ENCODE data around the gene NUP98.
"Not testable (repeated sequence)": the region's sequence is repeated elsewhere in the genome, so short reads cannot be mapped to it uniquely, and the experiment has no call there.

Gene NUP98

DNA sequence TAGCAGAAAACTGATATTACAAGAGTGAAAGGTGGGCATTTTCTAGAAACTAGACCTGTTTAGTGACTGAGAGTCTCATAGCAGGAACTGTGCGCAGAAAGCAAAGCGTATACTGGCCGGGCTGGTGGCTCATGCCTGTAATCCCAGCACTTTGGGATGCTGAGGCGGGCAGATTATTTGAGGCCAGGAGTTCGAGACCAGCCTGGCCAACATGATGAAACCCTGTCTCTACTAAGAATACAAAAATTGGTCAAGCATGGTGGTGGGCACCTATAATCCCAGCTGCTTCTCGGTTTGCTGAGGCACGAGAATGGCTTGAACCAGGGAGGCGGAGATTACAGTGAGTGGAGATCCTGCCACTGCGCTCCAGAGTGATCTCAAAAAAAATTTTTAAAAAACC, 1.8 kb upstream of the NUP98 start:
- no peak for DNase-seq (ENCODE audit: low read depth in 2 of 2)

DNA sequence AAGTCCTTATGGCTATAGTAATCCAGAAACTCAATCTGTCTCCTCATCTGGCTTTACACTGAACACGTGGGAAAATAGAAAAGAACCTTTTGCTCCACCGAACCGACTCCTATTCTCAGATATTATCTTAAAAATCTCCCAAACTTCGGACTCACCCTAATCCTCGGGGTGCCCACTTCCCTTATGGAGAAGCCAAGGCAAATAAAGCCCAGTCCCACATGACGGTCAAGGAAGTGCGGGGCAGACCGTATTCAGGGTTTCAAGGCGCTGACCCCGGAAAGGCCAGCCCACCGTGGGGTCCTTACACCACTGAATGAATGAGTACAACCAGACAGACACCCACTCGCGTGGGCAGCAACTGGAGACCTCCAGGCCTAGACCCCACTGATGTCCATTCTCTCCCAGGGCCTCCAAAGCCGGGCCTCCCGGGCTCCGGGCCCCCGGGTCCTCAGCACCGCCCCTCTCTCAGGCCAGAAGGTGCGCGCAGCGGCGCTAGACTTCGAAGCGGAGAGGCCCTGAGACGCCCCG, 489 bp downstream of the NUP98 start:
- DNase-seq (ENCODE audit: low read depth in 2 of 2) = no peak

DNA sequence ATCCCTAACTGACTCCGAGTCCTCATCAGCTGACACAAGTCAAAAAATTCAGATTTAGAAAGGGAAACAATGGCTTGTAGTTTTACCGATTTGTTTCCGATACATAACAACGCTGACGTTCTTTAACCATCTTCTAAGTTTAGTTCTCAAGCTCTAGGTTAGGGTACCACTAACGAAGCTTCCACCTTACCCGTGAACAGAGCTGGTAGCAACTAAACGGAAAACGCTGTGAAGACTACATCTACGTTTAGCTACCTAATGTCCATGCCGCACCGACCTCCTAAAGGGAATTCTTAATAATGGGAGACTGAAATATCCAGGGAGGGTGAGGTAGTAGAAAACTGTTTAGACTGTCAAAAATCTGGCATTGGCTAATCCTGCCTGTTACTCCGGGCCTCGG, 1.0 kb downstream of the NUP98 start:
- DNase-seq (ENCODE audit: low read depth in 2 of 2) = no peak

DNA sequence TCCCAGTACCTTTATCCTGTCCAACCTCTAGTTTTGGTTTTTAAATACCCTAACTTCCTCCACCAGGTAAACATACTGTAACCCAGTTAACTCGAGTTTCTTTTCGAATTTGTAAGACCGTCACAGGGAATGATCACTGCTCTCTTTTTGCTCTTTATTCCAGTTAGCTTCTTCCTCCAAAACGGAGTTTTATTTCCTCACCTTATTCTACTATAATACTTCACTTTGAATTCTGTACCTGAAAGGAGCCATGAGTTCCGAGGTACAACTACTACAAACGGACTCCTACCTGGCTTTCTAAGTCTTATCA, 1.4 kb downstream of the NUP98 start:
- DNase-seq (ENCODE audit: low read depth in 2 of 2) = no peak

DNA sequence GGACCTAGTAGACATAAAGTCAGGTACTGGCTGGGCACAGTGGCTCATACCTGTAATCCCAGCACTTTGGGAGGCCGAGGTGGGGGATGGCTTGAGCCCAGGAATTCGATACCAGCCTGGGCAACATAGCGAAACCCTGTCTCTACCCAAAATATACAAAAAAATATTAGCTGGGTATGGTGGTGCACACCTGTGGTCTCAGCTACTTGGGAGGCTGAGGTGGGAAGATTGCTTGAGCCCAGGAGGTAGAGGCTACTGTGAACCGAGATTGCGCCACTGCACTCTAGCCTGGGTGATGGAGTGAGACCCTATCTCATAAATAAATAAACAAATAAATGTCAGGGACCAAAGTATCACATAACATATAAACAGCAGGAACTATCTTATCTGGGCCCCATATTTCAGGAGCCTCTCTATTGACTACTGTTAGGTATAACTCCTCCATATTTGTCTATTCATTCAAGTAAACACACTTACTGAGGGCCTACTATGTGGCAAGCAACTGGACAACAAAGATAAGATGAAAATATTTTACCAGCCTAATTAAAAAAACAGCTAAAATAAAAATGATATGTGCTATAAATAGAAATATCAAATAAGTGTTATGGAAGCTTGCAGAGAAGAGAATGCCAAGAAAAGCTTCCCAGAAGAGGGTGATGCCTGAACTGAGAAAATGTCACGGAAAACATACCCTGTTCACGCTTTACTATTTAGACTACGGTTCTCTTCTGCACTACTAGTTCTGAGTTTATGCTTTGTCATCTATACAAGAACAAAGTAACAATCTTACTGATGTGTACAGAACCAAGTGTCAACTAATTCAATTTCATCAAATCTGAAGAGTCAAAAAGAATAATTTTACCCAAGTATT, 2.0 kb downstream of the NUP98 start:
- DNase-seq (ENCODE audit: low read depth in 2 of 2) = no peak

DNA sequence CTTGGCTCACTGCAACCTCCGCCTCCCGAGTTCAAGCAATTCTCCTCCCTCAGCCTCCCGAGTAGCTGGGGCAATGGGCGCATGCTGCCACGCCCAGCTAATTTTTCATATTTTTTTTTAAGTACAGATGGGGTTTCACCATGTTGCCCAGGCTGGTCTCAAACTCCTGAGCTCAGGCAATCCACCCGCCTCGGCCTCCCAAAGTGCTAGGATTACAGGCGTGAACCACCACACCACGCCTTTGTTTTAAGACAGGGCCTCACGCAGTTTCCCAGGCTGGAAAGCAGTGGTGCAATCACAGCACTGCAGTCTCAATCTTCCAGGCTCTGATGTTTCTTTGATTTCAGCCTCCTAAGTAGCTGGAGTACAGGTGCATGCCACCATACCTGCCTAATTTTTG, 3.0 kb downstream of the NUP98 start:
- DNase-seq (ENCODE audit: low read depth in 2 of 2) = not testable (repeated sequence)

DNA sequence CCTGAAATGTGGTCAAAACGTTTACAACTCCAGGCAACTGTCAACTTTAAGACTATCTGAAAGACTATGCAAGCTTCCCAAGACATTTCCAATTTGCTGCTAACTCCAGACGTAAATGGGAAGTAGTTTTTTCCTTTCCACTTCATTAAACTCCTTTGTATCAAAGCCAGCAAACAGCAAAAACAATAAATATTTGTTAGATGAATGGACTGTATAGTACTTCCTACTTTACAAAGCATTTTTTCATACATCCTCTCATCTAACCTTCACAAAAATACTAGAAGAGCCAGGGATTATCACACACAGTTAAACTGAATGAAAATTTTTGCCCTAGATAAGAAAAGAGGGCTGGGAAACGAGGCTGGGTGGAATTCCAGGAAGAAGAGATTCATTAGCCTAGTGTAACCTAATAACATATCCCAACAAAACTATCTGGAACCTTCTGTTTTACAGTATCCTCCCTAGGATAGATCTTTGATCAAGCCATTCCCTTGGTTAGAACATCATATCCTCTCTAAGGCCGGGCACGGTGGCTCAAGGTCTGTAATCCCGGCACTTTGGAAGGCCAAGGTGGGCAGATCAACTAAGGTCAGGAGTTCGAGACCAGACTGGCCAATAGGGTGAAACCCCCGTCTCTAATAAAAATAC, 10.4 kb downstream of the NUP98 start:
- DNase-seq (ENCODE audit: low read depth in 2 of 2) = no peak

DNA sequence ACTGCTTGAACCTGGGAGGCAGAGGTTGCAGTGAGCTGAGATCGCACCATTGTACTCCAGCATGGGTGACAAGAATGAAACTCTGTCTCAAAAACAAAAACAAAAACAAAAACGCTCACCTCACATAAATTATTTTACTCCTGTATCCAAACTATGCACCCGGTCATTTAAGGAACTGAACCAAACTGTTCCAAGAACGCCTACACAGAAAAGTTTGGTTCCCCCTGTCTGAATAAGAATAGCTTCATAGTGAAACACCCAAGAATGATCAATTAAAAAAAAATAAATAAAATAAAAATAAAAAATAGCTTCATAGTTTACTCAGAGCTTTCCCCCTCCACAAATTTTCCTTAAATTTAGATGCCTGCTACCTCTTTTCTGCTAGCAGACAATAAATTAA, 13.7 kb downstream of the NUP98 start:
- no peak for DNase-seq (ENCODE audit: low read depth in 2 of 2)

DNA sequence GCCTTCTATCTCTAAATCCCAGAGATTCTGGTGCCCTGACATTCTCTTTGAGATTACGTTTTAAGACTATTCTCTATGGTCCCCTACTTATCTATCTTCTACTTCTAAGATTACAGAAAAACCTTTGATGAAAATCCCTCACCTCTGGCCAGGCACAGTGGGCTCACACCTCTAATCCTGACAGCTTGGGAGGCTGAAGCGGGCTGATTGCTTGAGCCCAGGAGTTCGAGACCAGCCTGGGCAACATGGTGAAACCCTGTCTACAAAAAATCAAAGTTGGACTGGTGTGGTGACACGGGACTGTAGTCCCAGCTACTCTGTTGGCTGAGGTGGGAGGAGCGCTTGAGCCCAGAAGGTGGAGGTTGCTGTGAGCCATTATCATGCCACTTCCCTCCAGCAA, 14.4 kb downstream of the NUP98 start:
- no peak for DNase-seq (ENCODE audit: low read depth in 2 of 2)

DNA sequence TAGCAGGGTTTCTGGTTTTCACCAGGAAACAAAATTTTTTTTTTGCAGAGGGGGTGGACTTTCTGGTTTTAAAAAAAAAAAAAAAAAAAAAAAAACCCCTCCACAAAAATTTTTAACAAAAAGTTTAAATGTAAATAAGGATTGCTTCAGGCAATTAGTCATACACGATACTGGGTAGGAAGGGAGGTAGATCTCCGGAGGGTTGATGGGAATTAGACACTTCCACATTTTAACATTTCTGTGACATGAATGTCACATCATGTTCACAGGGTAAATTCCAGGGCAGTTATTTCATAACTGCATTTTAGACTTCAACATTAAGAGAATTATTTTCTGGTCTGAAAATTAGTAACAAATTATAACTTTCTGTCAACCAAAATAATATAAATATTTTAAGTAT, 15.9 kb downstream of the NUP98 start:
- no peak for DNase-seq (ENCODE audit: low read depth in 2 of 2)

DNA sequence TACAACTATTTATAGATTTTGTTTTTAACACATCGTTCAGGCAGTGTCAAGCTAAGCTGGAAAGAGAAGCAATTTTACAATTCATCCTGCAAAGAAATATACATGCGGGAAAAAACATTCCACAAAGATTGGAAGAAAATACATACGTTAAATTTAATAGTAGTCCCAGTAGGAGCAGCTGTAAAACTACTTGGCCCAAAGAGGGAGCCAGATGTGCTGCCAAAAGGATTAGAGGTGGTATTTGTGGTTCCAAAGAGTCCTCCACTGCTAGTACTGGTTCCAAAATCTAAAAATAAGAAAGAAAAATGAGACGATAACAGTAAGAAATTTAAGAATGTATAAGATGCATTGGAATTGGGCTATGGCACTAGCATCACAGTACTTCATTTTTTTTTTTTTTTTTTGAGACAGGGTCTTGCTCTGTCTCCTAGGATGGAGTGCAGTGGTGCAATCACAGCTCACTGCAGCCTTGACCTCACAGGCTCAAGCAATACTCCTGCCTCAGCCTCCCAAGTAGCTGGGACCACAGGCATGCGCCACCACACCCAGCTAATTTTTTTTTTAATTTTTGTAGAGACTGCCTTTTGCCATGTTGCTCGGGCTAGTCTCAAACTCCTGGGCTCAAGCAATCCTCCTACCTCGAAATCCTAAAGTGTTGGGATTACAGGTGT, 21.5 kb downstream of the NUP98 start:
- no peak for DNase-seq (ENCODE audit: low read depth in 2 of 2)

DNA sequence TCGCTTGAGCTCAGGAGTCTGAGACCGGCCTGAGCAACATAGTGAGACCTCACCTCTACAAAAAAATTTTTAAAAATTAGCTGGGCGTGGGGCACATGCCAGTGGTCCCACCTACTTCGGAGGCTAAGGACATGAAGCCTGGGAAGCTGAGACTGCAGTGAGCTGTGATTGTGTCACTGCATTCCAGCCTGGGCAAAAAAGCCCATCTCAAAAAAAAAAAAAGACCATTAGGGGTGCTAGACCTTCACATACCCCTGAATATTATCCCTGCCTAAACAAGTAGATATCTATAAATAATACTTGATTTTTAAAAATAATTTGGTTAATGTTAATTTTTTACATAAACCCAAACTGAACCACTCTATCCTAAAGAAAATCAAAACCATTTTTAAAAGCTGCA, 24.2 kb downstream of the NUP98 start:
- no peak for DNase-seq (ENCODE audit: low read depth in 2 of 2)

DNA sequence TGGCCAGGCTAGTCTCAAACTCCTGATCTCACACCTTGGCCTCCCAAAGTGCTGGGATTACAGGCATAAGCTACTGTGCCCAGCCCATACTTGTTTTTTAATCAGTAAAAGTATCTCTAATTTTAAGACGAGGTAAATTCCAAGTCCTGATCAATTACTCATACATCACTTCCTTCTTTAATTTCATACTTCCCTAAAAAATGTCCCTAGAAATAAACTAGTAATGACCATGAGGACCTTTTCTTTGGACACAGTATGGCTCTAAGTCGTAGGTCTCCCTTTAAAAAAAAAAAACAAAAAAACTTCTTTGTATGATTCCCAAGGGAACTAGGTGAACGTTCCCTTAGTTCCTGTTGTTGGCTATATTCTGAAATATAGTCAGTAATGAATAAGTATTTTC, 29.8 kb downstream of the NUP98 start:
- no peak for DNase-seq (ENCODE audit: low read depth in 2 of 2)

DNA sequence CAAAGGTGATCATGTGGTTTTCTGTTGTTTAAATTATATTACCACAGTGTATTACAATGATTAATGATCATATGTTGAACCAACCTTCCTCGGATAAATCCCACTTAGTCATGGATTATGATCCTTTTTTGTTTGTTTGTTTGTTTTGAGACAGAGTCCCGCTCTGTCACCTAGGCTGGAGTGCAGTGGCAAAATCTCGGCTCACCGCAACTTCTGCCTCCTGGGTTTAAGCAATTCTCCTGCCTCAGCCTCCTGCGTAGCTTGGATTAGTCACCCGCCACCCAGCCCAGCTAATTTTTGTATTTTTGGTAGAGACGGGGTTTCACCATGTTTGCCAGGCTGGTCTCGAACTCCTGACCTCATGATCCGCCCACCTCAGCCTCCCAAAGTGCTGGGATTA, 30.5 kb downstream of the NUP98 start:
- not testable (repeated sequence) for DNase-seq (ENCODE audit: low read depth in 2 of 2)

DNA sequence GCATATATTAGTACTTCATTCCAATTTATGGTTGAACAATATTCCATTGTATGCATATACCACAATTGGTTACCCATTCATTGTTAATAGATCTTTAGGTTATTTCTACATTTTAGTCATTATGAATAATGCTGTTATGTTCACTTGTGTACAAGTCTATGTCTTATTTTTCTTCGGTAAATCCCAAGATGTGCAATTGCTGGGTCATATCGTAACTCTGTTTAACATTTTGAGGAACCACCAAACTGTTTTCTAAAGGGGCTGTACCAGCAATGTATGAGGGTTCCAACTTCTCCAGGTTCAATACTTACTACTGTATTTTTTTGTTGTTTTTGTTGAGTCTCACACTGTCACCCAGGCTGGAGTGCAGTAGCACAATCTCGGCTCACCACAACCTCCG, 33.1 kb downstream of the NUP98 start:
- DNase-seq (ENCODE audit: low read depth in 2 of 2) = no peak

DNA sequence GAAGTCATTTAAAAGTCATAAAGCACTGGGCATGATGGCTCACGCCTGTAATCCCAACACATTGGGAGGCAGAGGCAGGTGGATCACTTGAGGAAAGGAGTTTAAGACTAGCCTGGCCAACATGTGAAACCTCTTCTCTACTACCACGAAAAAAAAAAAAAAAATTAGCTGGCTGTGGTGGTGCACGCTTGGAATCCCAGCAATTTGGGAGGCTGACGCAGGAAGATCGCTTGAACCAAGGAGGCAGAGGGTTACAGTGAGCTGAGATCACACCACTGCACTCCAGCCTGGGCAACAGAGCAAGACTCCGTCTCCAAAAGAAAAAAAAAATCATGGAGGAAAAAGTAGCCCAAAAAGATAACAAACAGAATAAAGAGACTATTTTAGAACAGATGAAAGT, 42.2 kb downstream of the NUP98 start:
- no peak for DNase-seq (ENCODE audit: low read depth in 2 of 2)

DNA sequence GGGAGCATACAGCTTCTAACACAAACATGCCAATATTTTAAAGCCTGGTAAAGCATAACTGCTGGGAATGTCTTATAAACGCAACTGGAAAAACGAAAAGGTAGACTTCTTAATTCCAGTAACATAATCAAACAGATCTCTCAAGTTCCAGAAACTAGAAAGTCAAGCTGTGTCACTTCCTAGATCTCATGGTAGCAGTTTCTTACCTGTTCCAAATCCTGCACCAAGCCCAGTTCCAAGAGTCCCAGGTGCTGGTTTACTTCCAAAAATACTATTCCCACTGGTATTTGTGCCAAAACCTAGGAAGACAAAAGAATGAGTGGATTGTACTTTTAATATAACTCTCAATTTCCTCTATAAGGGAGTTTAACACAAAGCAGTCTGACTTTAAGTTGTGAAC, 44.2 kb downstream of the NUP98 start:
- DNase-seq (ENCODE audit: low read depth in 2 of 2) = no peak

DNA sequence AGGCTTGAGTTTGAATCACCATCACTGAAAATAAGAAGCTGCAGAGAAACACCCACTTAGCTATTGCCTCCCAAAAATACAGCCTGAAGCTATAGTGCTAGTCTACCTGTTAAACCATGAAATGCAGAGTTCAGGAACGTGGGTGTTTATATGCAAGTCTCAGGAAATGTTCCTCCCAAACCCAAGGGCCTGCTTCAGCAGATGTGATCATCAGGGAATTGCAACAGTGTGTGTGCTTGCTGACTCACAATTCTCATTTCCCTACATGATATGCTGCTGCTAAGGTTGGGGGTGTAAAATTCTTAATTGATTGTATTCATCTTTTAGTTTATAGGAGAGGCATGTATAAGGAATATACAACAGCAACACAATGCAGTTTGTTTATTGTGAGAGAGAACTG, 49.6 kb downstream of the NUP98 start:
- no peak for DNase-seq (ENCODE audit: low read depth in 2 of 2)

DNA sequence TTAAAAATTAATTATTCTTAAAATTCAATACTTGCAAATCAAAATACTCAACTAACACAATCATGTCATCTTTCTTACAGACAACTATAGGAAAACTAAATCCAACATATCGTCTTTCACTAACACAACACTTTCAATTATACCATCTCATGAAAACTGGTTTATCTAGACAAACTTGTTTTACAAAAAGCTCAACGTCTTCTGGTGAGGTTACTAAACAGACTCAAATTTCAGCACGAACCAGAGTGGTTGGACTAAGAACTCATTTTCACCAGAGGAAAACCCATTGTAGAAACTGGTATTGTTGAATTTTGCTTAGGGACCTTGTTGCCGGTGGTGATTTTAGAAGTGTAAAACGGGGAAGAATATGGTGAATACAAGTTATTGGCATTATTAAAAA, 52.2 kb downstream of the NUP98 start:
- no peak for DNase-seq (ENCODE audit: low read depth in 2 of 2)

DNA sequence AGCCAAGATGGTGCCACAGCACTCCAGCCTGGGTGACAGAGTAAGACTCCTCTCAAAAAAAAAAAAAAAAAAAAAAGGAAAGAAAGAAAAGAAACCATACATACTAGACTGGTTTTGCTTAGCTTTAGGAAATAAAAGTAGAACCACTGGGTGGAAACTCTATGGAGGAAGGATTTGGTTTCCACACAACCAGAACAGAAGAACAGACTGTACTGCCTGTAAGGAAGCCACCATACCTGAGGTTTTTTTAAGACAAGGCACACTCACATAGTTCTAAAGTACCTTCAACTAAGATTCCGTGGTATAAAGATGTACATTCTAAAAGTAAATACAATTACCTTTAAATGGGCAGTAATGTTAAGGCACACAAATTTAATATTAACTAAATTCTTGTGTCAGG, 58.6 kb downstream of the NUP98 start:
- DNase-seq (ENCODE audit: low read depth in 2 of 2) = no peak

DNA sequence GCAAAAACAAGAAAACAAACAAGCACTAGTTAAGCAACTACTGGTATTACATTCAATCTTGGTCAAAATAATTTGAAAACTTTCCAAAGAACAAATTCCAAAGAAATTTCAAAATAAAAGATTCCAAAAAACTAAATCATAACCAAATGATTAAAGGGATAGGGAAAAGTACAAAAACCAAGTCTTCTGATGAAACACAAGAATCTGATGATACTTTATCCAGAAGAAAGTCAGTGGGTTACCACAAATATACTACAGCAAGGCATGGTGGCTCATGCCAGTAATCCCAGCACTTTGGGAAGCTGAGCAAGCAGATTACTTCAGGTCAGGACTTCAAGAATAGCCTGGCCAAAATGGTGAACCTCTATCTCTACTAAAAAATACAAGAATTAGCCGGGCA, 59.1 kb downstream of the NUP98 start:
- DNase-seq (ENCODE audit: low read depth in 2 of 2) = no peak

DNA sequence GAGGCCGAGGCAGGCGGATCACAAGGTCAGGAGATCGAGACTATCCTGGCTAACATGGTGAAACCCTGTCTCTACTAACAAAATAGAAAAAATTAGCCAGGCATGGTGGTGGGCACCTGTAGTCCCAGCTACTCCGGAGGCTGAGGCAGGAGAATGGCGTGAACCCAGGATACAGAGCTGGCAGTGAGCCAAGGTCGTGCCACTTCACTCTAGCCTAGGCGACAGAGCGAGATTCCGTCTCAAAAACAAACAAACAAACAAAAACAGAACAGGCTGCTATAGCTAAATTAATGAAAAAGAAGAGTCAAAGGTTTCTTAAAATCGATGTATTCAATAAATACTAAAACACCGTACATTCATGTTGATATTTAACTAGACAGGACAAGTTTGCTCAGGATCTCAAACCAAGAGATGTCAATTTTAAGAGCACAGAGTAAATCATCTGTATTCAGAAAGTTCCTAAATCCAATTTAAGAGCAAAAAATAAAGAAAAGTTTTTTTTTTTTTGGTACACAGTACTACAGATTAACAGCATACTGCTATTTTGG, 59.9 kb downstream of the NUP98 start:
- DNase-seq (ENCODE audit: low read depth in 2 of 2) = no peak

DNA sequence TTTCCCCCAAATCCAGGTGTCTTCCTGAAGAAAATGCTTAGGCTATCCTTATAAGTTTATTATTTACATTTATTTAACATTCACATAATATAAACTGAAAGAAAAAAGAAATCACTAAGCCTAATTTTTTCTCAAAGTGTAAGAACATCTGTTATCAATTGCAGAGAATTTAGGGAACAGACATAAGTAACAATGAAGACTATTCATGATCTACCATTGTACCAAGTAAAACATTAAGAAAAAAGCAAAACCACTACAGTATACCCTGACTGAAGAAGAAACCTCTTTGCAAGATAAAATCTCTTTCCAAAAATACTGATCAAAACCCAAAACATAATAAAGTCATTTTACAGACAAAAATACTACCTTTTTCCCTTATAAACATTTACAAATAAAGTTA, 60.5 kb downstream of the NUP98 start:
- no peak for DNase-seq (ENCODE audit: low read depth in 2 of 2)

All from stimulated activated CD8-positive, alpha-beta memory T cell treated with anti-CD3 and anti-CD28 coated beads, Interleukin-7, amount 100 ng/mL, for 4 hours (primary cell).